ENCODE measurements around the gene UGGT2.

GRCh38 chr13:95834134-95834765 is 219.0 kb downstream of the UGGT2 start:
- peak; percentile 85 for TF ChIP-seq CTCF (IDR thresholded peaks at IDR 0.05; ENCODE audit: low read depth, low read length, poor library complexity, severe bottlenecking)
- TF ChIP-seq EZH2phosphoT487 (IDR thresholded peaks at IDR 0.05; ENCODE audit: borderline replicate concordance, low read length) = no peak

All from DOHH2 (cell line).